Ascending aorta (tissue), 2 donors: ENCODE results near the gene ZNF536. TPM values are rescaled to one million over a fixed set of nuclear protein-coding genes. Genes with fewer than 3 reads are reported as not detected.
A peak's percentile ranks its signal among the peaks of the same experiment; 100 is the strongest.

Experiments used
- DNase-seq, 2 donors: peaks; one replicate each; pipeline ENCODE4 v3.0.0-alpha.2; 2019; ENCODE audit warnings: low spot score in 2 of 2
- H3K27ac ChIP-seq, 2 donors: fragments of 200-600 bp; sonication (generic); one replicate each; pipeline ENCODE4 v1.5.1; 2016 to 2017; ENCODE audit warnings: mild to moderate bottlenecking in 1 of 2
- H3K27me3 ChIP-seq: fragments of 200-600 bp; sonication (generic); one replicate; pipeline ENCODE4 v1.5.1; 2017
- H3K36me3 ChIP-seq, 2 donors: fragments of 200-600 bp; sonication (generic); one replicate each; pipeline ENCODE4 v1.5.1; 2016
- H3K4me1 ChIP-seq, 2 donors: fragments of 200-600 bp; sonication (generic); one replicate each; pipeline ENCODE4 v1.5.1; 2016 to 2017; ENCODE audit warnings: mild to moderate bottlenecking in 1 of 2
- H3K4me3 ChIP-seq, 2 donors: fragments of 200-600 bp; sonication (generic); one replicate each; pipeline ENCODE4 v1.5.1; 2016 to 2017; ENCODE audit warnings: mild to moderate bottlenecking in 1 of 2
- H3K9me3 ChIP-seq, 2 donors: fragments of 200-600 bp; sonication (generic); one replicate each; pipeline ENCODE4 v1.5.1; 2016
- CTCF ChIP-seq, 3 experiments: fragments of 200-600 bp in 2 of 3; fragments of 450-650 bp in 1 of 3; sonication (generic) in 2 of 3; IDR thresholded peaks; one replicate each; pipeline ENCODE4 v1.5.1; 2016 to 2019; ENCODE audit warnings: antibody characterized with exemption in 3 of 3, mild to moderate bottlenecking in 1 of 3, moderate library complexity in 1 of 3
- intact Hi-C: fragments of 100-400 bp; cut with DNase I; formaldehyde crosslinking; loops from one replicate; pipeline ENCODE4 v1.15.1; 2023
- total RNA-seq: library from RNA; depleted of rRNA; stranded (reverse); fragments of >200 nt; gene quantifications from one replicate; pipeline ENCODE4 v1.1.0, GENCODE V29; 2016

Gene ZNF536
- total RNA-seq, 1 donor from 2014 or later, result not detected

GRCh38 chr19:30374865-30375552, 2.8 kb downstream of the ZNF536 start:
- DNase-seq, result peak in 1 of 2 donors; percentile 24
- H3K27me3 ChIP-seq, result peaks cover 8% of the 10 kb centered on the region
- H3K4me1 ChIP-seq, result no peaks in the 10 kb centered on the region
- no peaks in the 10 kb centered on the region for H3K36me3 ChIP-seq
- no peaks in the 10 kb centered on the region for H3K9me3 ChIP-seq
- H3K27ac ChIP-seq, result no peak overlapping the region
- TF ChIP-seq CTCF (IDR thresholded peaks at IDR 0.05), result no peak
- no peak overlapping the region for H3K4me3 ChIP-seq
- intact Hi-C loops, result no loop called here

GRCh38 chr19:30375553-30376031, 3.4 kb downstream of the ZNF536 start:
- H3K27ac ChIP-seq, result no peak overlapping the region
- no peaks in the 10 kb centered on the region for H3K36me3 ChIP-seq
- H3K27me3 ChIP-seq, result peaks cover 8% of the 10 kb centered on the region
- TF ChIP-seq CTCF (IDR thresholded peaks at IDR 0.05), result no peak
- no peaks in the 10 kb centered on the region for H3K9me3 ChIP-seq
- no peak for DNase-seq
- intact Hi-C loops, result no loop called here
- no peaks in the 10 kb centered on the region for H3K4me1 ChIP-seq
- H3K4me3 ChIP-seq, result no peak overlapping the region

- Histone ChIP-seq H3K4me1 (no peaks in the 10 kb centered on the region), H3K4me3 (no peak overlapping the region), H3K9me3 (no peaks in the 10 kb centered on the region), H3K36me3 (no peaks in the 10 kb centered on the region), H3K27me3 (peaks cover 8% of the 10 kb centered on the region), H3K27ac (no peak overlapping the region)
- intact Hi-C loops, result no loop called here
- no peak for TF ChIP-seq CTCF (IDR thresholded peaks at IDR 0.05)
- DNase-seq, result no peak
Measured at GRCh38 chr19:30376272-30376671, 4.1 kb downstream of the ZNF536 start.

GRCh38 chr19:30376826-30377425, 4.7 kb downstream of the ZNF536 start:
- H3K27me3 ChIP-seq, result peaks cover 8% of the 10 kb centered on the region
- intact Hi-C loops, result no loop called here
- H3K9me3 ChIP-seq, result no peaks in the 10 kb centered on the region
- no peak for TF ChIP-seq CTCF (IDR thresholded peaks at IDR 0.05)
- H3K4me1 ChIP-seq, result no peaks in the 10 kb centered on the region
- no peak overlapping the region for H3K27ac ChIP-seq
- peak in 1 of 2 donors; percentile 45 for DNase-seq
- H3K36me3 ChIP-seq, result no peaks in the 10 kb centered on the region
- H3K4me3 ChIP-seq, result no peak overlapping the region

- DNase-seq, result no peak
- Histone ChIP-seq H3K4me1 (no peaks in the 10 kb centered on the region), H3K27me3 (peaks cover 8% of the 10 kb centered on the region), H3K9me3 (no peaks in the 10 kb centered on the region), H3K27ac (no peak overlapping the region), H3K36me3 (no peaks in the 10 kb centered on the region), H3K4me3 (no peak overlapping the region)
- intact Hi-C loops, result no loop called here
- TF ChIP-seq CTCF (IDR thresholded peaks at IDR 0.05), result no peak
Measured at GRCh38 chr19:30378701-30379100, 6.5 kb downstream of the ZNF536 start.
